Right atrium auricular region (tissue), 2 donors: ENCODE measurements around the gene USP11. TPM values are rescaled to one million over a fixed set of nuclear protein-coding genes. Genes with fewer than 3 reads are reported as not detected.

ENCODE experiments used
- DNase-seq: peaks from one replicate; pipeline ENCODE4 v3.0.0-alpha.2; 2019; ENCODE audit warnings: low spot score
- H3K27ac ChIP-seq, 2 donors: fragments of 200-600 bp; sonication (generic); 1 replicate in 1 of 2; 2 replicates in 1 of 2; pipeline ENCODE4 v1.5.1; 2016 to 2019
- H3K27me3 ChIP-seq, 2 donors: fragments of 200-600 bp; sonication (generic); one replicate each; pipeline versions ENCODE4 v1.5.1 to v1.6.0; 2017 to 2019
- H3K36me3 ChIP-seq: fragments of 200-600 bp; sonication (generic); one replicate; pipeline ENCODE4 v1.5.1; 2016
- H3K4me1 ChIP-seq, 2 donors: fragments of 200-600 bp; sonication (generic); one replicate each; pipeline versions ENCODE4 v1.5.1 to v1.6.0; 2017 to 2019
- H3K4me3 ChIP-seq, 2 donors: fragments of 200-600 bp; sonication (generic); 1 replicate in 1 of 2; 2 replicates in 1 of 2; pipeline ENCODE4 v1.5.1; 2017 to 2019; ENCODE audit warnings: mild to moderate bottlenecking in 1 of 2, moderate library complexity in 1 of 2
- H3K9me3 ChIP-seq, 2 donors: fragments of 200-600 bp; sonication (generic); one replicate each; pipeline ENCODE4 v1.5.1; 2019
- CTCF ChIP-seq, 2 donors: fragments of 200-600 bp; sonication (generic); IDR thresholded peaks; one replicate each; pipeline ENCODE4 v1.5.1; 2019; ENCODE audit warnings: antibody characterized with exemption in 2 of 2
- total RNA-seq, 2 donors: library from RNA; depleted of rRNA; stranded (reverse); fragments of >200 nt; gene quantifications; one replicate each; pipeline ENCODE4 v1.1.0, GENCODE V29; 2016

Gene USP11
- total RNA-seq, 2 donors from 2014 or later = 35.2 to 63.6 TPM

- H3K4me1 ChIP-seq = peaks cover 0 to 44% of the 10 kb centered on the region in 2 donors
- no peaks in the 10 kb centered on the region for H3K9me3 ChIP-seq
- H3K4me3 ChIP-seq = no peak overlapping the region
- H3K36me3 ChIP-seq = peaks cover 62% of the 10 kb centered on the region
- H3K27me3 ChIP-seq = no peaks in the 10 kb centered on the region
- TF ChIP-seq CTCF (IDR thresholded peaks at IDR 0.05) = no peak
- DNase-seq = no peak
- no peak overlapping the region for H3K27ac ChIP-seq
Measured at GRCh38 chrX:47199286-47199685, 33.5 kb upstream of the USP11 start.

- no peaks in the 10 kb centered on the region for H3K9me3 ChIP-seq
- peak overlapping the region; percentile 14 to 39 for H3K27ac ChIP-seq
- peaks cover 0 to 31% of the 10 kb centered on the region in 2 donors for H3K4me1 ChIP-seq
- no peaks in the 10 kb centered on the region for H3K27me3 ChIP-seq
- TF ChIP-seq CTCF (IDR thresholded peaks at IDR 0.05) = peak in 1 of 2 donors; percentile 18
- no peak overlapping the region for H3K4me3 ChIP-seq
- H3K36me3 ChIP-seq = peaks cover 73% of the 10 kb centered on the region
- DNase-seq = peak; percentile 74
Measured at GRCh38 chrX:47200385-47201150, 32.2 kb upstream of the USP11 start.

GRCh38 chrX:47201345-47201944 lies 31.4 kb upstream of the USP11 start:
- Histone ChIP-seq H3K27ac (peak overlapping the region in 1 of 2 donors; percentile 14), H3K4me1 (peaks cover 0 to 22% of the 10 kb centered on the region in 2 donors), H3K4me3 (no peak overlapping the region), H3K27me3 (no peaks in the 10 kb centered on the region), H3K9me3 (no peaks in the 10 kb centered on the region), H3K36me3 (peaks cover 82% of the 10 kb centered on the region)
- DNase-seq = no peak
- no peak for TF ChIP-seq CTCF (IDR thresholded peaks at IDR 0.05)

- H3K27me3 ChIP-seq = no peaks in the 10 kb centered on the region
- peaks cover 0 to 13% of the 10 kb centered on the region in 2 donors for H3K4me1 ChIP-seq
- H3K9me3 ChIP-seq = no peaks in the 10 kb centered on the region
- TF ChIP-seq CTCF (IDR thresholded peaks at IDR 0.05) = no peak
- DNase-seq = no peak
- peaks cover 91% of the 10 kb centered on the region for H3K36me3 ChIP-seq
- H3K4me3 ChIP-seq = no peak overlapping the region
- H3K27ac ChIP-seq = no peak overlapping the region
Measured at GRCh38 chrX:47202316-47202715, 30.5 kb upstream of the USP11 start.

GRCh38 chrX:47202877-47203276 lies 29.9 kb upstream of the USP11 start:
- no peak for DNase-seq
- no peak overlapping the region for H3K27ac ChIP-seq
- peaks cover 0 to 8% of the 10 kb centered on the region in 2 donors for H3K4me1 ChIP-seq
- no peaks in the 10 kb centered on the region for H3K9me3 ChIP-seq
- H3K4me3 ChIP-seq = no peak overlapping the region
- H3K27me3 ChIP-seq = no peaks in the 10 kb centered on the region
- peaks cover 96% of the 10 kb centered on the region for H3K36me3 ChIP-seq
- TF ChIP-seq CTCF (IDR thresholded peaks at IDR 0.05) = no peak
